Stimulated activated CD8-positive, alpha-beta memory T cell treated with anti-CD3 and anti-CD28 coated beads, Interleukin-12 subunit alpha, Interleukin-12 subunit beta, amount 100 ng/mL, for 1 hour (primary cell): ENCODE data around the gene CDC25B.
"Not testable (repeated sequence)": the region's sequence is repeated elsewhere in the genome, so short reads cannot be mapped to it uniquely, and the experiment has no call there.

Experiments used
- DNase-seq: peaks from one replicate; pipeline ENCODE4 v3.0.0-alpha.2; 2020; ENCODE audit warnings: low read depth

The CDC25B gene

GRCh38 chr20:3829891-3830290 is 33.8 kb downstream of the CDC25B start:
- DNase-seq = not testable (repeated sequence)

- DNase-seq = no peak
Observed at GRCh38 chr20:3836132-3836531, 40.0 kb downstream of the CDC25B start.

GRCh38 chr20:3839328-3839727 is 43.2 kb downstream of the CDC25B start:
- no peak for DNase-seq

- DNase-seq = not testable (repeated sequence)
Observed at GRCh38 chr20:3840201-3840600, 44.1 kb downstream of the CDC25B start.

GRCh38 chr20:3842348-3842930 is 46.3 kb downstream of the CDC25B start:
- DNase-seq = no peak

- no peak for DNase-seq
Observed at GRCh38 chr20:3843490-3843889, 47.4 kb downstream of the CDC25B start.

GRCh38 chr20:3843990-3844619 is 48.0 kb downstream of the CDC25B start:
- DNase-seq = not testable (repeated sequence)

GRCh38 chr20:3846378-3846739 is 50.2 kb downstream of the CDC25B start:
- no peak for DNase-seq

GRCh38 chr20:3846740-3847428 is 50.8 kb downstream of the CDC25B start, which contains the start of gene MAVS:
Gene MAVS, plus strand, starts transcription at chr20:3846834. Its CDS starts 7,791 bp downstream, at chr20:3854625.
- peak; percentile 73 for DNase-seq

- no peak for DNase-seq
Observed at GRCh38 chr20:3847429-3847940, 51.4 kb downstream of the CDC25B start.

GRCh38 chr20:3848565-3848964 is 52.5 kb downstream of the CDC25B start:
- DNase-seq = no peak

GRCh38 chr20:3854462-3854871 is 58.4 kb downstream of the CDC25B start:
- DNase-seq = no peak
